PFSK-1 (cell line): ENCODE results near the gene XYLT1.

ENCODE experiments used
- FOXP2 ChIP-seq: optimal IDR thresholded peaks from 2 replicates; pipeline ENCODE3; 2011; ENCODE audit warnings: borderline replicate concordance, control low read depth, inconsistent platforms; ENCODE audit not compliant: insufficient read depth; ENCODE audit errors: extremely low read length, extremely low read depth
- POLR2AphosphoS5 ChIP-seq: IDR thresholded peaks from 2 replicates; pipeline ENCODE4 v1.6.1; 2012; ENCODE audit warnings: low read depth, mild to moderate bottlenecking, control low read depth, low read length, moderate library complexity
- REST ChIP-seq, 2 experiments: IDR thresholded peaks; 2 replicates each; pipeline versions ENCODE4 v1.6.1 to v1.8.0; 2011 to 2012; ENCODE audit warnings: low read depth in 2 of 2, low read length in 2 of 2, control low read depth in 1 of 2, inconsistent platforms in 1 of 2, mild to moderate bottlenecking in 1 of 2, moderate library complexity in 1 of 2; ENCODE audit not compliant: insufficient read depth in 1 of 2
- TAF1 ChIP-seq: IDR thresholded peaks from 2 replicates; pipeline ENCODE4 v1.6.1; 2012; ENCODE audit warnings: low read length, control low read depth, borderline replicate concordance; ENCODE audit not compliant: insufficient read depth

- TF ChIP-seq TAF1: no peak
- no peak for TF ChIP-seq POLR2AphosphoS5
- no peak for TF ChIP-seq REST (IDR thresholded peaks at IDR 0.05; ENCODE audit: insufficient read depth in 1 of 2, low read depth in 2 of 2, low read length in 2 of 2)
- TF ChIP-seq FOXP2: no peak
Measured at GRCh38 chr16:17171250-17172143, 299.3 kb downstream of the XYLT1 start.
